ENCODE data around the gene AGMO.

- TF ChIP-seq CTCF (IDR thresholded peaks at IDR 0.05) = no peak
- TF ChIP-seq MAFK (IDR thresholded peaks at IDR 0.05; ENCODE audit: partially characterized antibody) = no peak
Observed at GRCh38 chr7:15464667-15465121, 97.1 kb downstream of the AGMO start.
